ENCODE results near the gene LITAFD.

DNA sequence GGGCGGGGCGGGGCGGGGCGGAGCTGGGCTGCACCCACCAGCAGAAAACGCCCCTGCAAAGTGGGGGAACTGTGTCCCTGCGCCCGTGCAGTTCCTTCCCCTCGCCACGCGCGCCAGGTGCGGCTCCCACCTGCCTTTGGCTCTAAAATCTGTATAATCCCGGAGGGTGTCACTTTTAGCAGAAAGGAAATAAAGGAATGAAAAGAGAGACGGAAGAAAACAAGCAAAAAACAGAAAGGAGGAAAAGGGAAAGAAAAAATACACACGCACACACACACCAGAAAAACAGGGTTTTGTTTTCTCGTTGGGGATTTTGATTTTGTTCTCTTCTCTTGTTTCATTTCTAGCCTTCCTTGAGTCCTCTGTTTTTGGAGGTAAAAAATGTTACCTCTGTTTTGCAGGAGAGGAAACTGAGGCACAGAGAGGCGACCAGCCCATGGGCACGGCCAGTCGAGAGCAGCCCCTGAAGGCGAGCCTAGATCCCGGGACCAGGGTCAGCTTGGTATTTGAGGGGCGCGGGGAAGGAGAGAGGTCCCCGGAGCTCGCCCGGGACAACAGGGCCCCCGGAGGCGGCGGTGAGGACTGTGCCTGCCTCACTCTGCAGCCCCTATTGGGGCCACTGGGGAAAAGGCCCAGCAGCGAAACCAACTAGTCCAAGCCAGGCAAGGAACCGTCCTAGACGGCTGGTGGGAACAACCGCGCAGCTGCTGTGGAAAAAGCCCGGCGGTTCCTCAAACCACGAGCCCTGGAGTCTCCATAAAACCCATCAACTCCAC, 12.8 kb upstream of the LITAFD start:
- TF ChIP-seq, protein P1, sequence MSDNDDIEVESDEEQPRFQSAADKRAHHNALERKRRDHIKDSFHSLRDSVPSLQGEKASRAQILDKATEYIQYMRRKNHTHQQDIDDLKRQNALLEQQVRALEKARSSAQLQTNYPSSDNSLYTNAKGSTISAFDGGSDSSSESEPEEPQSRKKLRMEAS (IDR thresholded peaks at IDR 0.05): no peak; the same call in 1 of the 2 replicates
- TF ChIP-seq, protein P2, sequence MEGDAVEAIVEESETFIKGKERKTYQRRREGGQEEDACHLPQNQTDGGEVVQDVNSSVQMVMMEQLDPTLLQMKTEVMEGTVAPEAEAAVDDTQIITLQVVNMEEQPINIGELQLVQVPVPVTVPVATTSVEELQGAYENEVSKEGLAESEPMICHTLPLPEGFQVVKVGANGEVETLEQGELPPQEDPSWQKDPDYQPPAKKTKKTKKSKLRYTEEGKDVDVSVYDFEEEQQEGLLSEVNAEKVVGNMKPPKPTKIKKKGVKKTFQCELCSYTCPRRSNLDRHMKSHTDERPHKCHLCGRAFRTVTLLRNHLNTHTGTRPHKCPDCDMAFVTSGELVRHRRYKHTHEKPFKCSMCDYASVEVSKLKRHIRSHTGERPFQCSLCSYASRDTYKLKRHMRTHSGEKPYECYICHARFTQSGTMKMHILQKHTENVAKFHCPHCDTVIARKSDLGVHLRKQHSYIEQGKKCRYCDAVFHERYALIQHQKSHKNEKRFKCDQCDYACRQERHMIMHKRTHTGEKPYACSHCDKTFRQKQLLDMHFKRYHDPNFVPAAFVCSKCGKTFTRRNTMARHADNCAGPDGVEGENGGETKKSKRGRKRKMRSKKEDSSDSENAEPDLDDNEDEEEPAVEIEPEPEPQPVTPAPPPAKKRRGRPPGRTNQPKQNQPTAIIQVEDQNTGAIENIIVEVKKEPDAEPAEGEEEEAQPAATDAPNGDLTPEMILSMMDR (IDR thresholded peaks at IDR 0.05 in 2 of 3, conservative IDR thresholded peaks at IDR 0.05 in 1 of 3; ENCODE audit: borderline replicate concordance in 1 of 3, insufficient read depth in 1 of 3, low read depth in 2 of 3, low read length in 2 of 3): 0 out of 6 replicates have a peak, but pooled peaks of 1 of the 3 experiments have one; percentile 7
- TF ChIP-seq EZH2 (IDR thresholded peaks at IDR 0.05): no peak
- TF ChIP-seq POLR2A (IDR thresholded peaks at IDR 0.05; ENCODE audit: borderline replicate concordance, extremely low read depth, insufficient read depth, insufficient read length): no peak
- TF ChIP-seq SIN3A (IDR thresholded peaks at IDR 0.05; ENCODE audit: low read depth): no peak
- 0 out of 2 replicates have a peak, but pooled peaks have one; percentile 3 for TF ChIP-seq SP1 (IDR thresholded peaks at IDR 0.05; ENCODE audit: low read depth)
- TF ChIP-seq, protein P3, sequence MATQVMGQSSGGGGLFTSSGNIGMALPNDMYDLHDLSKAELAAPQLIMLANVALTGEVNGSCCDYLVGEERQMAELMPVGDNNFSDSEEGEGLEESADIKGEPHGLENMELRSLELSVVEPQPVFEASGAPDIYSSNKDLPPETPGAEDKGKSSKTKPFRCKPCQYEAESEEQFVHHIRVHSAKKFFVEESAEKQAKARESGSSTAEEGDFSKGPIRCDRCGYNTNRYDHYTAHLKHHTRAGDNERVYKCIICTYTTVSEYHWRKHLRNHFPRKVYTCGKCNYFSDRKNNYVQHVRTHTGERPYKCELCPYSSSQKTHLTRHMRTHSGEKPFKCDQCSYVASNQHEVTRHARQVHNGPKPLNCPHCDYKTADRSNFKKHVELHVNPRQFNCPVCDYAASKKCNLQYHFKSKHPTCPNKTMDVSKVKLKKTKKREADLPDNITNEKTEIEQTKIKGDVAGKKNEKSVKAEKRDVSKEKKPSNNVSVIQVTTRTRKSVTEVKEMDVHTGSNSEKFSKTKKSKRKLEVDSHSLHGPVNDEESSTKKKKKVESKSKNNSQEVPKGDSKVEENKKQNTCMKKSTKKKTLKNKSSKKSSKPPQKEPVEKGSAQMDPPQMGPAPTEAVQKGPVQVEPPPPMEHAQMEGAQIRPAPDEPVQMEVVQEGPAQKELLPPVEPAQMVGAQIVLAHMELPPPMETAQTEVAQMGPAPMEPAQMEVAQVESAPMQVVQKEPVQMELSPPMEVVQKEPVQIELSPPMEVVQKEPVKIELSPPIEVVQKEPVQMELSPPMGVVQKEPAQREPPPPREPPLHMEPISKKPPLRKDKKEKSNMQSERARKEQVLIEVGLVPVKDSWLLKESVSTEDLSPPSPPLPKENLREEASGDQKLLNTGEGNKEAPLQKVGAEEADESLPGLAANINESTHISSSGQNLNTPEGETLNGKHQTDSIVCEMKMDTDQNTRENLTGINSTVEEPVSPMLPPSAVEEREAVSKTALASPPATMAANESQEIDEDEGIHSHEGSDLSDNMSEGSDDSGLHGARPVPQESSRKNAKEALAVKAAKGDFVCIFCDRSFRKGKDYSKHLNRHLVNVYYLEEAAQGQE (IDR thresholded peaks at IDR 0.05; ENCODE audit: low read depth): no peak
- TF ChIP-seq RAD21 (IDR thresholded peaks at IDR 0.05; ENCODE audit: low read depth): no peak
- no peak for TF ChIP-seq SRF (IDR thresholded peaks at IDR 0.05; ENCODE audit: low read depth)
- TF ChIP-seq ZFX (IDR thresholded peaks at IDR 0.05): no peak
- no peak for TF ChIP-seq YY1 (IDR thresholded peaks at IDR 0.05; ENCODE audit: extremely low read depth, insufficient replicate concordance, low read depth, low read length)
- TF ChIP-seq CBX3 (IDR thresholded peaks at IDR 0.05; ENCODE audit: low read depth): no peak
- no peak; the same call in 1 of the 2 replicates for TF ChIP-seq POLR2AphosphoS5 (IDR thresholded peaks at IDR 0.05; ENCODE audit: low read depth, low read length)
